ENCODE results near the gene ANKS6.

Gene ANKS6

DNA sequence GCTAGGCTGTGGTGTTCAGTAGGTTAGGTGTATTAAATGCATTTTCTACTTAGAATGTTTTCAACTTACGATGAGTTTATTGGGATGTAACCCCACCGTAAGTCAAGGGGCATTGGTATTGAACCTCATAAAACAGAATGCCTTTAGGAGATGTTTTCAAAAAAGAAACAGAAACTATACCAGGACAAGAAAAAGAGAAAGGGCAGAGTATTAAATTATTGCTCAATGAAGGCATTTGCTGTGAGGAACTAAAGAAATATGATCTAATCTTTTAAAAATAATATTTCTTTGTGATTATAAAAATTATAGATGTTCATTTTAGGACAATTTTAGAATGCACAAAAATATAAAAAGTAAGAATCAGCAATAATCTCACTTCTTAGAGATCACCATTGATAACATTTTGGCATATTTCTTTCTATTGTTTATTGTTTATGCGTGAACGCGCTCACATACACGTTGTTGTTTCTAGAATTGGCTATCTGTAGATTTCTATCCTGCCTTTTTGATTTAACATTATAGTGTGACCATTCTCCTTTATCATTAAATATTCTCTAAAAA lies 19.1 kb upstream of the ANKS6 start:
- DNase-seq (ENCODE audit: low read depth): no peak

DNA sequence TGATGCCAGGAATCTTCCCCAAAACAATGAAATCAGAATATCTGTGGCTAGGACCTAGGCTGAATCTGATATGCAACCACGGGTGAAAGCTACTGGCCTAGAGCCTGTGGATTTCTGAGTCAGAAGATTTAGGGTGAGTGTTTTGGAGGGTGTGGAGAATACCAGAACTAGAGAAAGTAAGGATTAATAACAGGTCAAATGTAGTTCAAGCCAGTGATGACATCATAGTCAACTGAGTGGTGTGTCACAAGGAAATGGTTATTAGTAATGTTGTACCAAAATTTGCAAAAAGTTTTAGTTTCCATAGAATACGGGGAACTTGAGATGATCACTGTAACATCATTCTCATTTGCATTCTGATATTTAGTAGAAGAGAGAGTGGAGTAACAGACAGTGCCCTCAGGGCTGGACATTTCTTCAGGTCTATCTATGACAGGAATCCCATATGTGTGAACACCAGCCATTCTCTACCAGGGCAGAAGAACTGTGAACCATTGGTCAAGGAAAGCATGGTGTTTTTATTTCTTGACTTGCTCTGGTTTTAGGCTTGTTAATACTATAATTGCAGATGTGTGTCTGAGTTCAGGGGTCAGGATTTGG lies 14.8 kb upstream of the ANKS6 start:
- no peak for DNase-seq (ENCODE audit: low read depth)

GRCh38 chr9:98810102-98810842 lies 13.9 kb upstream of the ANKS6 start:
- DNase-seq (ENCODE audit: low read depth): no peak

GRCh38 chr9:98809311-98810101 lies 13.2 kb upstream of the ANKS6 start:
- DNase-seq (ENCODE audit: low read depth): no peak

DNA sequence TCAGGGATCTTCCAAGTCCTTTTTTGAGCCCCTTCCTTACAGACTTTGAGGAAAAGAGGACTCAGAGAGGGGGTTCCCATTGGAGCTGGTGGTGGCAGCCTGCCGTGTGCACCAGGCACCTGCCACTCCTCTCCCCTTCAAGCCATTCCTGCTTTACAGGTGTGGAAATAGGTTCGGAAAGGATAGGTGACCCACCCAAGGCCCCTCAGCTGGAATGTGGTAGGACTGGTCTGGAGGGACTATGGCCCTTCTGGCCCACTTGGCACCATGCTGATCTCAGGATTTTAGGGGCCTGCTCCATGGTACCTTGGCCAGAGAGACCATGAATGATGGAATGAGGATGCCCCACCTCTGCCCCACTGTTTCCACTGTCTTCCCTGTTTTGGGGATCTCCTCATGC lies 12.5 kb upstream of the ANKS6 start:
- no peak for DNase-seq (ENCODE audit: low read depth)

- DNase-seq (ENCODE audit: low read depth): no peak
Observed at GRCh38 chr9:98808411-98808815, 12.1 kb upstream of the ANKS6 start.

- no peak for DNase-seq (ENCODE audit: low read depth)
Observed at GRCh38 chr9:98807814-98808195, 11.4 kb upstream of the ANKS6 start.

- no peak for DNase-seq (ENCODE audit: low read depth)
Observed at GRCh38 chr9:98807070-98807813, 10.9 kb upstream of the ANKS6 start, which contains the start of gene GALNT12. Gene GALNT12 (plus strand): TSS chr9:98807670. CDS start chr9:98807699, 29 bp downstream.

DNA sequence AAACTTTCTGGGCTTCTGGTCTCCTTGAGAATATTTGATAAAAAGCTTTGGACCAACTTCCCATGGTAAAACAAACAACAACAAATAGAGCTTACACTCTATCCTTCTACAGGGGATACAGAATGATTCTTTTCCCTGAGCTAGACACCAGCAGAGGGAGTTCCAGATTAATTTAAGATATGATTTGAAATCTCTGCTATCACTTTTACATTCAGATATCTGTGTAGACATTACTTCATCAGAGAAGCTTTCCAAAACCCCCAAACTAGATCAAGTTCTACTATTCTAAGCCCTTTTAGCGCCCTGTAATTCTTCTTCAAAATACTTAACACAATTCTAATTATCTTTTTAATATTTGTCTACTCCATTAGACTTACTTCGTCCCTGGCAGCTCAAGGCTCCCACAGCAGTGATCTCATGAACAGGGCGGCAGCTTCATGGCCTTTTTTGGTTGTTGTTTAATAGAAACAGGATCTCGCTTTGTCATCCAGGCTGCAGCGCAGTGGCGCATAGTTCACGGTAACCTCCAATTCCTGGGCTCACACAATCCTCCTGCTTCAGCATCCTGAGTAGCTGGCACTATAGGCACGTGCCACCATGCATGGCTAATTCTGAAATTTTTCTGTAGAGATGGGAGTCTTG lies 10.2 kb upstream of the ANKS6 start:
- no peak for DNase-seq (ENCODE audit: low read depth)

DNA sequence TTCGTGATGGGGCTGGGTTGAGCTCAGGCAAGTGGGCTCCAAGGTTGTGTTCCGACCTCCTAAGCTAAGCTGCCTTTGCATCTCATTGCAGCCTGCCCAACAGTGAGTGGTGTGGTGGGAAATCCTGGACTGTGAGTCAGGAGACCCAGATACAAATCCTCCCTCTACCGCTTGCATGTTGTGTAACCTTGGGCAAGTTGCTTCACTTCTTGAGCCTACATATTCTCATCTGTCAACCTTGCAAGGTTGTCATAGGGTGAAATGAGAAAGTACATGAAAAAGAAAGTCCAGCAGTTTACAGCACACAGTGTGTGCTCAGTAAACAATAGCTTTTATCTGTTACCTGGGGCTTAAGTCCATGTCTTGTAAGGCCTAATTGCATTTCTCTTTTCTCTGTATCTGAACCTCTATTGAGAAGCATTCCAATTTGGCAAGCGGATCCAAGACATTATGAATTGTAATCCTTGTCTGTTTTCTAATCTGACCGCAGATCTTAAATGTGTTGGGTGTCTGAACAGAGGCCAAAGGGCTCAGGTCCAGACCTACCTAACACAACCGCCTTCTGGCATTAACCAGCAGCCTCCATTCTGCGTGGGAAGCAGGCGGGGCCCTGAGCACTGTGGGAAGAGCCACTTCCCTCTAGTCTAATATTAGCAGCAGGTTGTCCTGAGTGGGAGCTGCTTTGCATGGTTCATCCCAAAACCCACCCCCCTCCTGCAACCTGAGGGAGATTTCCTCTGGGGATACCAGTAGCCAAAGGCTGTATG lies 9.3 kb upstream of the ANKS6 start:
- DNase-seq (ENCODE audit: low read depth): no peak

DNA sequence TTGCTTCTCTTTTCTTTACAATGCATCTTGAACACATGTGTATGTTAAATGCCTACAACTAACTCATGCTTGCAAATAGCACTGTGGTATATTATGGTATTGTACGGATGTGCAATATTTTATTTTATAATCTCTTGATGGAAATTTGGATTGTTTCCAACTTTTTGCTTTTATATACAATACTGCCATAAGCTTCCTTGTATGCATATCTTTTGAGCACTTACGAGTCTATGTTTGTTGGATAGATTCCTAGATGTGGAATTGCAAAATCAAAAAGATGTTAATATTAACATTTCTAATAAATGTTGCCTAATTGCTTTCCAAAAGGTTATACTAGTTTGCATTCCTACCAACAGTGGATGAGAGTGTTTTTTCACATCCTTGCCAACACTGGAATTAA lies 7.7 kb upstream of the ANKS6 start:
- no peak for DNase-seq (ENCODE audit: low read depth)

GRCh38 chr9:98801969-98802371 lies 5.6 kb upstream of the ANKS6 start:
- DNase-seq (ENCODE audit: low read depth): no peak

- no peak for DNase-seq (ENCODE audit: low read depth)
Observed at GRCh38 chr9:98801561-98801960, 5.2 kb upstream of the ANKS6 start.

DNA sequence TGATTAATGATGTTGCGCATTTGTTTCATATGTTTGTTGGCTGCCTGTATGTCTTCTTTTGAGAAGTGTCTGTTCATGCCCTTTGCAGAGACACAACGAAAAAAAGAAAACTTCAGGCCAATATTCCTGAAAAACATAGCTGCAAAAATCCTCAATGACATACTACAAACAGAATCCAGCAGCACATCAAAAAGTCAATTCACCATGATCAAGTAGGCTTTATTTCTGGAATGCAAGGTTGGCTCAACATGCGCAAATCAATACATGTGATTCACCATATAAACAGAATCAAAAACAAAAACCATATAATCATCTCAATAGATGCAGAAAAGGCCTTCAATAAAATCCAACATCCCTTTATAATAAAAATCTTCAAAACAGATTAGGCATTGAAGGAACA lies 1.9 kb upstream of the ANKS6 start:
- no peak for DNase-seq (ENCODE audit: low read depth)

DNA sequence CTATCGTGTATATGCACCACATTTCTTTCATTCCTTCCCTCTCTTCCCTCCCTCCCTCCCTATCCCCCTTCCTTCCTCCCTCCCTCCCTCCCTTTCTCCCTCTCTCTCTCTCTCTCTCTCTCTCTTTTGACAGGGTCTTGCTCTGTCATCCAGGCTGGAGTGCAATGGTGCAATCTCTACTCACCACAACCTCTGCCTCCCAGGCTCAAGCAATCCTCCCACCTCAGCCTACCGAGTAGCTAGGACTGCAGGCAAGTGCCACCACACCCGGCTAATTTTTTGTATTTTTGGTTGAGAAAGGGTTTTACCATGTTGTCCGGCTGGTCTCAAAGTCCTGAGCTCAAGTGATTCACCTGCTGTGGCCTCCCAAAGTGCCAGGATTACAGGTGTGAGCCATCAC lies 1.1 kb upstream of the ANKS6 start:
- DNase-seq (ENCODE audit: low read depth): no peak

- DNase-seq (ENCODE audit: low read depth): no peak
Observed at GRCh38 chr9:98795970-98796363, 388 bp downstream of the ANKS6 start.

GRCh38 chr9:98795295-98795955 lies 930 bp downstream of the ANKS6 start:
- DNase-seq (ENCODE audit: low read depth): no peak

GRCh38 chr9:98794802-98795201 lies 1.6 kb downstream of the ANKS6 start:
- DNase-seq (ENCODE audit: low read depth): no peak

DNA sequence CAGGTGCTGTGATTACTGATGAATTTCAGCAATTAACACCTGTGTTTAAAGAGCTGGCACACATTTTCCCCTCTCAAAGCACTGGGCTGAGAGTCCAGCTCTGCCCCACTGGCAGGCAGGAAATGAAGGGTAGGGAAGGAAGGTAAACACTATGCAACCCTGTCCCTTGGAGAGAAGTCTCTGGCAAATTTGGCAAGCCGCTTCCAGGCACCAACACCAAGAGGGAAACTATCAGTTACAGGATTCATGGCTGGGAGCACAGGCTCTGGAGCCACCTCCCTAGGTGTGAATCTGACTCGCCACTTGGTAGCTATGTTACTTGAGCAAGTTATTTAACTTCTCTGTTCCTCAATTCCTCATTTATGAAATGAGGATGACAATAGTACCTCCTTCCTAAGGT lies 3.3 kb downstream of the ANKS6 start:
- no peak for DNase-seq (ENCODE audit: low read depth)

Measured in CMK (cell line).